Osteoblast (primary cell): Measurements from ENCODE around the gene ZG16. TPM values are rescaled to one million over a fixed set of nuclear protein-coding genes. Genes with fewer than 3 reads are reported as not detected.
"Not testable (repeated sequence)": the region's sequence is repeated elsewhere in the genome, so short reads cannot be mapped to it uniquely, and the experiment has no call there.

Experiments used
- DNase-seq: peaks from one replicate; pipeline ENCODE4 v3.0.0; 2011; ENCODE audit warnings: low spot score, mixed read lengths; ENCODE audit not compliant: insufficient read length; ENCODE audit errors: missing footprints
- H2AFZ ChIP-seq: 2 replicates; pipeline ENCODE4 v1.6.0; 2011; ENCODE audit warnings: mild to moderate bottlenecking, low read length
- H3K27ac ChIP-seq: 2 replicates; pipeline ENCODE4 v1.5.1; 2011; ENCODE audit warnings: mild to moderate bottlenecking, low read depth, low read length, moderate library complexity
- H3K27me3 ChIP-seq: 2 replicates; pipeline ENCODE4 v1.6.0; 2012; ENCODE audit warnings: mild to moderate bottlenecking, control low read depth, inconsistent platforms, low read length, moderate library complexity; ENCODE audit not compliant: insufficient read depth
- H3K36me3 ChIP-seq: 2 replicates; pipeline ENCODE4 v1.5.1; 2011; ENCODE audit warnings: mild to moderate bottlenecking, low read length, control low read depth, moderate library complexity; ENCODE audit not compliant: insufficient read depth
- H3K4me1 ChIP-seq: 2 replicates; pipeline ENCODE4 v1.5.1; 2011; ENCODE audit warnings: mild to moderate bottlenecking, low read length, control low read depth, moderate library complexity; ENCODE audit not compliant: insufficient read depth
- H3K4me2 ChIP-seq: 2 replicates; pipeline ENCODE4 v1.6.0; 2011; ENCODE audit warnings: mild to moderate bottlenecking, low read length; ENCODE audit not compliant: insufficient read depth
- H3K4me3 ChIP-seq: fragments of 200-600 bp; sonication (generic); 3 replicates; pipeline ENCODE4 v1.5.1; 2012; ENCODE audit warnings: mild to moderate bottlenecking, low read length, inconsistent platforms; ENCODE audit not compliant: insufficient read depth
- H3K79me2 ChIP-seq: 2 replicates; pipeline ENCODE4 v1.6.0; 2012; ENCODE audit warnings: mild to moderate bottlenecking, low read length, control low read depth, inconsistent platforms; ENCODE audit not compliant: insufficient read depth
- H3K9me3 ChIP-seq: 2 replicates; pipeline ENCODE4 v1.5.1; 2011; ENCODE audit warnings: low read depth, low read length, control low read depth
- H4K20me1 ChIP-seq: 2 replicates; pipeline ENCODE4 v1.6.0; 2012; ENCODE audit warnings: mild to moderate bottlenecking, low read length, control low read depth; ENCODE audit not compliant: insufficient read depth
- CTCF ChIP-seq: IDR thresholded peaks from 2 replicates; pipeline ENCODE4 v1.5.1; 2011; ENCODE audit warnings: mild to moderate bottlenecking, low read depth, low read length, moderate library complexity; ENCODE audit errors: extremely low read depth
- total RNA-seq: library from RNA; depleted of rRNA; stranded (reverse); fragments of >200 nt; gene quantifications from 2 replicates; pipeline ENCODE4 v1.2.3, GENCODE V29; 2012

ZG16 gene
- total RNA-seq, 1 donor: not detected

- Histone ChIP-seq H3K9me3 (no peaks in the 10 kb centered on the region), H2AFZ (no peak overlapping the region), H3K27ac (no peak overlapping the region), H3K27me3 (peaks cover 10% of the 10 kb centered on the region), H3K4me3 (no peak overlapping the region), H4K20me1 (no peaks in the 10 kb centered on the region), H3K79me2 (no peaks in the 10 kb centered on the region), H3K36me3 (no peaks in the 10 kb centered on the region), H3K4me1 (no peaks in the 10 kb centered on the region), H3K4me2 (no peak overlapping the region)
- peak; percentile 81 for DNase-seq
- TF ChIP-seq CTCF: no peak
These were observed 2.2 kb upstream of the ZG16 start for GRCh38 chr16:29775742-29776408.

GRCh38 chr16:29779474-29779873 is 1.4 kb downstream of the ZG16 start:
- Histone ChIP-seq H3K27ac (no peak overlapping the region), H2AFZ (no peak overlapping the region), H3K36me3 (no peaks in the 10 kb centered on the region), H3K4me2 (no peak overlapping the region), H3K79me2 (no peaks in the 10 kb centered on the region), H3K9me3 (no peaks in the 10 kb centered on the region), H3K4me1 (no peaks in the 10 kb centered on the region), H3K4me3 (no peak overlapping the region), H4K20me1 (no peaks in the 10 kb centered on the region), H3K27me3 (peaks cover 21% of the 10 kb centered on the region)
- no peak for TF ChIP-seq CTCF
- no peak for DNase-seq

- not testable (repeated sequence) for H3K27ac ChIP-seq, H3K4me1 ChIP-seq, H2AFZ ChIP-seq
These were observed 5.3 kb downstream of the ZG16 start for GRCh38 chr16:29783094-29783953.

GRCh38 chr16:29784157-29784556 is 6.1 kb downstream of the ZG16 start:
- Histone ChIP-seq H3K36me3 (no peaks in the 10 kb centered on the region), H4K20me1 (no peaks in the 10 kb centered on the region), H3K4me1 (peaks cover 7% of the 10 kb centered on the region), H3K27me3 (peaks cover 18% of the 10 kb centered on the region), H3K27ac (no peak overlapping the region), H3K9me3 (no peaks in the 10 kb centered on the region), H3K4me3 (no peak overlapping the region), H3K4me2 (no peak overlapping the region), H3K79me2 (no peaks in the 10 kb centered on the region), H2AFZ (no peak overlapping the region)
- TF ChIP-seq CTCF: no peak
- no peak for DNase-seq

More at GRCh38 chr16:29783094-29783953, 5.3 kb downstream of the ZG16 start:
- H3K36me3 ChIP-seq, H4K20me1 ChIP-seq, H3K79me2 ChIP-seq, H3K4me2 ChIP-seq, H3K9me3 ChIP-seq, DNase-seq, H3K4me3 ChIP-seq: not testable (repeated sequence)
- peaks cover 21% of the 10 kb centered on the region for H3K27me3 ChIP-seq
